Mesodermal cell (in vitro differentiated cells): ENCODE measurements around the gene UBL4B.

Source experiments
- H3K27ac ChIP-seq: 2 replicates; pipeline ENCODE4 v1.7.0; 2013; ENCODE audit warnings: mild to moderate bottlenecking, low read depth, low read length, moderate library complexity; ENCODE audit not compliant: severe bottlenecking
- H3K36me3 ChIP-seq: 2 replicates; pipeline ENCODE4 v1.7.1; 2013; ENCODE audit warnings: mild to moderate bottlenecking, low read length, moderate library complexity; ENCODE audit not compliant: control insufficient read depth, insufficient read depth
- H3K4me1 ChIP-seq: one replicate; pipeline ENCODE4 v1.7.1; 2013; ENCODE audit warnings: mild to moderate bottlenecking, low read length; ENCODE audit not compliant: insufficient read depth, control insufficient read depth, poor library complexity, severe bottlenecking
- H3K4me3 ChIP-seq: 2 replicates; pipeline ENCODE4 v1.7.0; 2013; ENCODE audit warnings: low read length, control low read depth, mild to moderate bottlenecking; ENCODE audit not compliant: insufficient read depth, poor library complexity, severe bottlenecking; ENCODE audit errors: extremely low read depth
- H3K9me3 ChIP-seq: 2 replicates; pipeline ENCODE4 v1.7.1; 2013; ENCODE audit warnings: mild to moderate bottlenecking, low read length, moderate library complexity; ENCODE audit not compliant: control insufficient read depth
- WGBS, 2 experiments: methylation state at CpG; one replicate each; pipeline ENCODE4 v1.1.5; 2013; ENCODE audit warnings: missing lambda C conversion rate in 2 of 2; ENCODE audit not compliant: insufficient coverage in 2 of 2; 5-methylcytosine and 5-hydroxymethylcytosine counted together

UBL4B gene

GRCh38 chr1:110085671-110086070, 26.6 kb upstream of the UBL4B start:
- Histone ChIP-seq H3K27ac (no peak overlapping the region), H3K4me1 (peaks cover 21% of the 10 kb centered on the region), H3K36me3 (no peaks in the 10 kb centered on the region), H3K4me3 (no peak overlapping the region), H3K9me3 (no peaks in the 10 kb centered on the region)
- WGBS, 2 experiments: 34 to 42% methylated on average over 5 of the region's 5 CpGs

- no peak overlapping the region for H3K4me3 ChIP-seq
- no peaks in the 10 kb centered on the region for H3K36me3 ChIP-seq
- no peaks in the 10 kb centered on the region for H3K9me3 ChIP-seq
- H3K27ac ChIP-seq: no peak overlapping the region
- WGBS, 2 experiments: 69% methylated on average over 2 of the region's 4 CpGs; no CpG with 5 or more reads in 1 of the 2 experiments
- H3K4me1 ChIP-seq: peaks cover 21% of the 10 kb centered on the region
Measured at GRCh38 chr1:110086961-110087360, 25.3 kb upstream of the UBL4B start.

- peaks cover 25% of the 10 kb centered on the region for H3K4me1 ChIP-seq
- H3K4me3 ChIP-seq: no peak overlapping the region
- H3K27ac ChIP-seq: no peak overlapping the region
- no peaks in the 10 kb centered on the region for H3K36me3 ChIP-seq
- WGBS, 2 experiments: 67 to 70% methylated on average over 11 to 13 of the region's 15 CpGs
- H3K9me3 ChIP-seq: no peaks in the 10 kb centered on the region
Measured at GRCh38 chr1:110087812-110088738, 24.2 kb upstream of the UBL4B start.

- Histone ChIP-seq H3K4me3 (no peak overlapping the region), H3K4me1 (peaks cover 20% of the 10 kb centered on the region), H3K27ac (no peak overlapping the region), H3K36me3 (no peaks in the 10 kb centered on the region), H3K9me3 (no peaks in the 10 kb centered on the region)
- 87 to 97% methylated on average over 6 to 7 of the region's 10 CpGs for WGBS, 2 experiments
Measured at GRCh38 chr1:110088739-110089316, 23.4 kb upstream of the UBL4B start.

GRCh38 chr1:110089561-110090275, 22.5 kb upstream of the UBL4B start:
- 40 to 51% methylated on average over 1 to 3 of the region's 7 CpGs for WGBS, 2 experiments
- no peaks in the 10 kb centered on the region for H3K36me3 ChIP-seq
- H3K4me3 ChIP-seq: no peak overlapping the region
- H3K4me1 ChIP-seq: peaks cover 20% of the 10 kb centered on the region
- H3K9me3 ChIP-seq: peaks cover 7% of the 10 kb centered on the region
- H3K27ac ChIP-seq: no peak overlapping the region

- Histone ChIP-seq H3K4me3 (no peak overlapping the region), H3K4me1 (peaks cover 20% of the 10 kb centered on the region), H3K27ac (no peak overlapping the region), H3K9me3 (peaks cover 9% of the 10 kb centered on the region), H3K36me3 (no peaks in the 10 kb centered on the region)
- 80 to 83% methylated on average over 1 to 2 of the region's 2 CpGs for WGBS, 2 experiments
Measured at GRCh38 chr1:110091381-110091780, 20.9 kb upstream of the UBL4B start.

- H3K36me3 ChIP-seq: no peaks in the 10 kb centered on the region
- peaks cover 9% of the 10 kb centered on the region for H3K9me3 ChIP-seq
- no peak overlapping the region for H3K27ac ChIP-seq
- peaks cover 20% of the 10 kb centered on the region for H3K4me1 ChIP-seq
- 94 to 100% methylated on average over 2 of the region's 3 CpGs for WGBS, 2 experiments
- no peak overlapping the region for H3K4me3 ChIP-seq
Measured at GRCh38 chr1:110091791-110092190, 20.5 kb upstream of the UBL4B start.

GRCh38 chr1:110092991-110093390, 19.3 kb upstream of the UBL4B start:
- Histone ChIP-seq H3K9me3 (peaks cover 9% of the 10 kb centered on the region), H3K27ac (no peak overlapping the region), H3K4me3 (no peak overlapping the region), H3K36me3 (no peaks in the 10 kb centered on the region), H3K4me1 (peaks cover 21% of the 10 kb centered on the region)
- WGBS, 2 experiments: 94 to 100% methylated on average over 1 to 2 of the region's 2 CpGs

- Histone ChIP-seq H3K9me3 (peaks cover 9% of the 10 kb centered on the region), H3K4me1 (peaks cover 14% of the 10 kb centered on the region), H3K36me3 (no peaks in the 10 kb centered on the region), H3K27ac (no peak overlapping the region), H3K4me3 (no peak overlapping the region)
- WGBS, 2 experiments: 84% methylated on average over 4 of the region's 7 CpGs
Measured at GRCh38 chr1:110094931-110095654, 17.1 kb upstream of the UBL4B start.

- Histone ChIP-seq H3K4me1 (peaks cover 12% of the 10 kb centered on the region), H3K9me3 (peaks cover 9% of the 10 kb centered on the region), H3K27ac (no peak overlapping the region), H3K4me3 (no peak overlapping the region), H3K36me3 (no peaks in the 10 kb centered on the region)
- WGBS, 2 experiments: 89 to 97% methylated on average over 9 to 10 of the region's 11 CpGs
Measured at GRCh38 chr1:110097507-110098221, 14.6 kb upstream of the UBL4B start.
